B cell (primary cell): ENCODE data around the gene SOCS3. TPM values are rescaled to one million over a fixed set of nuclear protein-coding genes. Genes with fewer than 3 reads are reported as not detected.

Experiments used
- ATAC-seq: fragments of 200-7000 bp; cut with Tn5 transposase; one replicate; pipeline ENCODE4 v1.10.0; 2021; ENCODE audit warnings: low read depth, mild to moderate bottlenecking, moderate number of reproducible peaks, moderate library complexity
- CTCF ChIA-PET: fragments of 350-600 bp; sonication (Branson Sonifier 250); formaldehyde crosslinking; loops from one replicate; lab custom pipeline; 2021; ENCODE audit warnings: antibody characterized with exemption, inconsistent platforms; lab: Charles Lee
- POLR2A ChIA-PET: fragments of 350-600 bp; sonication (Branson Sonifier 250); formaldehyde crosslinking; loops from one replicate; lab custom pipeline; 2021; ENCODE audit warnings: antibody characterized with exemption; lab: Charles Lee
- DNase-seq: peaks from one replicate; pipeline ENCODE4 v3.0.0; 2013
- H2AFZ ChIP-seq: 2 replicates; pipeline ENCODE4 v1.6.1; 2012; ENCODE audit warnings: mild to moderate bottlenecking, low read depth, low read length; ENCODE audit not compliant: insufficient read depth, poor library complexity, severe bottlenecking
- H3K27ac ChIP-seq, 2 donors: 1 replicate in 1 of 2; 2 replicates in 1 of 2; pipeline ENCODE4 v1.5.1; 2012 to 2013; ENCODE audit warnings: low read length in 2 of 2, mild to moderate bottlenecking in 2 of 2, moderate library complexity in 1 of 2
- H3K27me3 ChIP-seq, 4 experiments: fragments of 200-600 bp in 1 of 4; sonication (generic) in 1 of 4; replicated peaks in 1 of 4; 1 replicate in 2 of 4; 2 replicates in 2 of 4; pipeline versions ENCODE4 v1.6.1 to v1.7.0; 2013 to 2016; ENCODE audit warnings: low read length in 3 of 4, mild to moderate bottlenecking in 2 of 4, mixed read lengths in 1 of 4, moderate library complexity in 1 of 4; ENCODE audit not compliant: insufficient read depth in 4 of 4, control insufficient read depth in 3 of 4; ENCODE audit errors: control extremely low read depth in 1 of 4
- H3K36me3 ChIP-seq, 2 experiments: replicated peaks in 1 of 2; 1 replicate in 1 of 2; 2 replicates in 1 of 2; pipeline versions ENCODE4 v1.6.1 to v1.7.1; 2013; ENCODE audit warnings: low read length in 1 of 2; ENCODE audit not compliant: insufficient read depth in 2 of 2, control insufficient read depth in 1 of 2; ENCODE audit errors: control extremely low read depth in 1 of 2, extremely low read depth in 1 of 2
- H3K4me1 ChIP-seq, 2 donors: fragments of 200-600 bp in 1 of 2; sonication (generic) in 1 of 2; 1 replicate in 1 of 2; 2 replicates in 1 of 2; pipeline versions ENCODE4 v1.5.1 to v1.6.1; 2013 to 2017; ENCODE audit warnings: low read length in 2 of 2; ENCODE audit not compliant: control insufficient read depth in 2 of 2, insufficient read depth in 2 of 2
- H3K4me2 ChIP-seq: replicated peaks from 2 replicates; pipeline ENCODE3; 2012; ENCODE audit warnings: mild to moderate bottlenecking, low read depth, low read length; ENCODE audit not compliant: poor library complexity, severe bottlenecking
- H3K4me3 ChIP-seq, 5 experiments: fragments of 200-600 bp in 1 of 5; sonication (generic) in 1 of 5; 1 replicate in 3 of 5; 2 replicates in 2 of 5; pipeline versions ENCODE4 v1.5.1 to v1.7.0; 2011 to 2016; ENCODE audit warnings: low read length in 4 of 5, mild to moderate bottlenecking in 4 of 5, low read depth in 2 of 5, control low read depth in 1 of 5, moderate library complexity in 1 of 5; ENCODE audit not compliant: insufficient read depth in 1 of 5; ENCODE audit errors: control extremely low read depth in 1 of 5, extremely low read depth in 1 of 5
- H3K79me2 ChIP-seq: fragments of 200-600 bp; sonication (generic); one replicate; pipeline ENCODE4 v1.6.0; 2016; ENCODE audit warnings: low read length; ENCODE audit not compliant: control insufficient read depth, insufficient read depth
- H3K9ac ChIP-seq: fragments of 200-600 bp; sonication (generic); 2 replicates; pipeline ENCODE4 v1.6.1; 2017; ENCODE audit warnings: mild to moderate bottlenecking, low read length, moderate library complexity
- H3K9me3 ChIP-seq, 3 donors: one replicate each; pipeline versions ENCODE4 v1.6.1 to v1.7.1; 2013; ENCODE audit warnings: low read length in 2 of 3; ENCODE audit not compliant: control insufficient read depth in 2 of 3, insufficient read depth in 1 of 3; ENCODE audit errors: control extremely low read depth in 1 of 3
- H4K20me1 ChIP-seq: 2 replicates; pipeline ENCODE4 v1.6.0; 2012; ENCODE audit warnings: mild to moderate bottlenecking, low read length; ENCODE audit not compliant: insufficient read depth, control insufficient read depth, poor library complexity, severe bottlenecking
- H3K27ac Mint-ChIP-seq: one replicate; pipeline ENCODE4 v1.8.0; 2021; ENCODE audit warnings: mixed read lengths
- H3K27me3 Mint-ChIP-seq: one replicate; pipeline ENCODE4 v1.8.0; 2021; ENCODE audit warnings: mixed read lengths
- H3K4me1 Mint-ChIP-seq: one replicate; pipeline ENCODE4 v1.8.0; 2021; ENCODE audit warnings: mixed read lengths
- H3K4me3 Mint-ChIP-seq: one replicate; pipeline ENCODE4 v1.8.0; 2021; ENCODE audit warnings: mixed read lengths
- H3K9me3 Mint-ChIP-seq: one replicate; pipeline ENCODE4 v1.8.0; 2022; ENCODE audit warnings: mixed read lengths; ENCODE audit not compliant: insufficient read depth
- CTCF ChIP-seq: fragments of 200-600 bp; IDR thresholded peaks from one replicate; pipeline ENCODE4 v1.8.0; 2022; ENCODE audit warnings: antibody characterized with exemption, mild to moderate bottlenecking
- EZH2 ChIP-seq: IDR thresholded peaks from 2 replicates; pipeline ENCODE4 v1.6.1; 2012; ENCODE audit warnings: borderline replicate concordance, low read depth, mild to moderate bottlenecking, moderate library complexity, low read length; ENCODE audit not compliant: insufficient read depth, poor library complexity, severe bottlenecking
- WGBS: methylation state at CpG from one replicate; pipeline ENCODE4 v1.1.5; 2013; ENCODE audit warnings: missing lambda C conversion rate; ENCODE audit not compliant: insufficient coverage; 5-methylcytosine and 5-hydroxymethylcytosine counted together
- intact Hi-C: fragments of 100-400 bp; cut with micrococcal nuclease; formaldehyde crosslinking; loops from one replicate; pipeline ENCODE4 v1.10.0; 2022
- polyA plus RNA-seq: library from polyadenylated mRNA; depleted of rRNA; stranded (reverse); fragments of >200 nt; gene quantifications from 2 replicates; pipeline ENCODE4 v1.2.3, GENCODE V29; 2012
- total RNA-seq, 2 donors: library from RNA; stranded (reverse); fragments of 120-200 nt in 1 of 2; gene quantifications; 1 replicate in 1 of 2; 2 replicates in 1 of 2; pipeline versions ENCODE4 v1.2.3 to v1.2.4, GENCODE V29; 2013 to 2022

Gene SOCS3
- total and polyA plus RNA-seq, 2 donors (not counting 1 experiment from before 2014, with no cell fraction given): 41.8 to 67.6 TPM

- Mint-ChIP-seq H3K4me3 (no peak overlapping the region), H3K9me3 (no peaks in the 10 kb centered on the region), H3K4me1 (peaks cover 20% of the 10 kb centered on the region), H3K27ac (peak overlapping the region; percentile 38), H3K27me3 (no peaks in the 10 kb centered on the region)
- DNase-seq: no peak
- peaks cover 72% of the 10 kb centered on the region for H3K79me2 ChIP-seq
- H3K4me2 ChIP-seq: no peak overlapping the region
- ChIA-PET CTCF (interaction anchor here (2.1 kb wide), 1 partner anchor 13 kb away, joined by 9 read pairs; no protein-coding TSS in a partner anchor), POLR2A (interaction anchor here (0.5 to 0.6 kb wide), 2 partner anchors 206 to 518 kb away, joined by 8 to 9 read pairs; no protein-coding TSS in a partner anchor)
- peaks cover 86% of the 10 kb centered on the region for H4K20me1 ChIP-seq
- no peak overlapping the region for H3K9ac ChIP-seq
- H3K4me3 ChIP-seq: no peak overlapping the region
- no peak overlapping the region for H3K27ac ChIP-seq
- TF ChIP-seq CTCF: no peak
- TF ChIP-seq EZH2: no peak
- H3K4me1 ChIP-seq: peaks cover 0 to 6% of the 10 kb centered on the region in 2 donors
- H3K27me3 ChIP-seq: no peaks in the 10 kb centered on the region
- peaks cover 0 to 64% of the 10 kb centered on the region in 2 experiments for H3K36me3 ChIP-seq
- H2AFZ ChIP-seq: no peak overlapping the region
- intact Hi-C loops: no loop called here
- WGBS: 90% methylated on average over 6 of the region's 12 CpGs
- ATAC-seq: no peak
- H3K9me3 ChIP-seq: no peaks in the 10 kb centered on the region
Measured at GRCh38 chr17:78409191-78409928, 49.5 kb upstream of the SOCS3 start.

GRCh38 chr17:78408476-78409050, 48.7 kb upstream of the SOCS3 start:
- Histone ChIP-seq H3K27me3 (no peaks in the 10 kb centered on the region), H3K9me3 (no peaks in the 10 kb centered on the region), H3K4me3 (no peak overlapping the region), H3K9ac (no peak overlapping the region), H3K4me1 (peaks cover 0 to 6% of the 10 kb centered on the region in 2 donors), H3K4me2 (no peak overlapping the region), H3K79me2 (peaks cover 77% of the 10 kb centered on the region), H4K20me1 (peaks cover 81% of the 10 kb centered on the region), H3K36me3 (peaks cover 0 to 69% of the 10 kb centered on the region in 2 experiments), H2AFZ (no peak overlapping the region), H3K27ac (no peak overlapping the region)
- peaks cover 17% of the 10 kb centered on the region for H3K4me1 Mint-ChIP-seq
- no peaks in the 10 kb centered on the region for H3K9me3 Mint-ChIP-seq
- H3K27ac Mint-ChIP-seq: peak overlapping the region; percentile 38
- H3K4me3 Mint-ChIP-seq: no peak overlapping the region
- DNase-seq (no peak), ATAC-seq (no peak)
- WGBS: 94% methylated on average over 20 of the region's 23 CpGs
- CTCF ChIA-PET: no interaction called here
- H3K27me3 Mint-ChIP-seq: no peaks in the 10 kb centered on the region
- TF ChIP-seq EZH2: no peak
- no peak for TF ChIP-seq CTCF
- intact Hi-C loops: no loop called here
- POLR2A ChIA-PET: interaction anchor here (0.6 kb wide), 1 partner anchor 206 kb away, joined by 9 read pairs; no protein-coding TSS in a partner anchor
